ENCODE results near the gene HAUS7. TPM values are rescaled to one million over a fixed set of nuclear protein-coding genes. Genes with fewer than 3 reads are reported as not detected.

Gene HAUS7
- total RNA-seq, 2 donors from 2014 or later = 39.0 to 70.6 TPM

GRCh38 chrX:153464116-153464515 lies 6.3 kb downstream of the HAUS7 start:
- DNase-seq (ENCODE audit: low spot score) = no peak
- H3K4me3 Mint-ChIP-seq = no peak overlapping the region
- H3K4me1 Mint-ChIP-seq (ENCODE audit: low read depth in 2 of 2) = peaks cover 6% of the 10 kb centered on the region in 2 donors
- no peaks in the 10 kb centered on the region for H3K9me3 Mint-ChIP-seq
- no peak overlapping the region for H3K27ac Mint-ChIP-seq
- no peaks in the 10 kb centered on the region for H3K27me3 Mint-ChIP-seq
- ATAC-seq = no peak
- peaks cover 4% of the 10 kb centered on the region for H3K36me3 Mint-ChIP-seq

GRCh38 chrX:153463556-153463955 lies 6.8 kb downstream of the HAUS7 start:
- Mint-ChIP-seq H3K9me3 (no peaks in the 10 kb centered on the region), H3K27me3 (no peaks in the 10 kb centered on the region), H3K27ac (no peak overlapping the region), H3K4me3 (no peak overlapping the region), H3K4me1 (ENCODE audit: low read depth in 2 of 2) (peaks cover 6% of the 10 kb centered on the region in 2 donors), H3K36me3 (peaks cover 7% of the 10 kb centered on the region)
- DNase-seq (ENCODE audit: low spot score) (no peak), ATAC-seq (no peak)

DNA sequence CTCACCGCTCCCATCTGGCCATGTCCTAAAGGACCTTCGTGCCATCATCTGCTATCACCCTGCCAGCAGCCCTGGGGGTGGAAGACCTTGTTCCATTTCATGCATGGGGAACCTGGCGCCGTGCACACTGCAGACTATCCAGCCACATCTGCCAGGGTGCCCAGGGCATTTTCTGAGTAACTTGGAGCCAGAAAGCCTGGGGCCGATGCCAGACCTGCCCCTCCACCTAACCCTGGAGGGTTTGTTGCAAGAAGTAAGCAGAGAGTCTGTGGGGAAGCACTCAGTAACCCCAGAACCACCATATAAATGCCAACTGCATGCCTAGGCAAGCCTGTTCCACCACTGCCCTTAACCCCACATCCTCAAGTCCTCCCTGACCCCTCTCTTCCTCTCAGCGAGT lies 7.3 kb downstream of the HAUS7 start:
- Mint-ChIP-seq H3K4me1 (ENCODE audit: low read depth in 2 of 2) (peaks cover 6% of the 10 kb centered on the region in 2 donors), H3K36me3 (peaks cover 7% of the 10 kb centered on the region)
- no peak for DNase-seq (ENCODE audit: low spot score)

DNA sequence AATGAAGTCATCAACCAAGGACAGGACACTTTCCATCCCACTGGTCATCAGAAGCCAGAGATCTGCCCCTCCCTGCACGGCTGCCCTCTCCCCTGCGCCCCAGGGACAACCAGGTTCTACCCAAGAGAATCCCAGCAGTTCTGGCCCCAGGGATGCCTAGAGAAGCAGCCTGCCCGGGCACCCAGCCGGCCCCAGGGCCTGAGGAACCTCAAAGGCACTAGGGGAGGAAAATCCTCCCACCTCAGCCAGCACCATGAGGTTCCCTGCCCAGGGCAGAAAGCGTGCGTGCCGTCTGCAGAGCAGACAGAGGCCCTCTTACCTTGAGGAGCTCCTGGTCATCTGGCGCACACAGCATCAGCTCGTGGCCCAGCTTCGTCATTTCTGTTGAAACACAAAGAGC lies 8.1 kb downstream of the HAUS7 start:
- Mint-ChIP-seq H3K4me3 (no peak overlapping the region), H3K9me3 (no peaks in the 10 kb centered on the region), H3K27ac (no peak overlapping the region), H3K4me1 (ENCODE audit: low read depth in 2 of 2) (peaks cover under 1 to 2% of the 10 kb centered on the region in 2 donors), H3K27me3 (no peaks in the 10 kb centered on the region), H3K36me3 (peaks cover 7% of the 10 kb centered on the region)
- DNase-seq (ENCODE audit: low spot score) (no peak), ATAC-seq (no peak)

More for the DNA sequence above, 7.3 kb downstream of the HAUS7 start:
- no peaks in the 10 kb centered on the region for H3K27me3 Mint-ChIP-seq
- ATAC-seq = no peak
- H3K9me3 Mint-ChIP-seq = no peaks in the 10 kb centered on the region
- no peak overlapping the region for H3K27ac Mint-ChIP-seq
- no peak overlapping the region for H3K4me3 Mint-ChIP-seq

DNA sequence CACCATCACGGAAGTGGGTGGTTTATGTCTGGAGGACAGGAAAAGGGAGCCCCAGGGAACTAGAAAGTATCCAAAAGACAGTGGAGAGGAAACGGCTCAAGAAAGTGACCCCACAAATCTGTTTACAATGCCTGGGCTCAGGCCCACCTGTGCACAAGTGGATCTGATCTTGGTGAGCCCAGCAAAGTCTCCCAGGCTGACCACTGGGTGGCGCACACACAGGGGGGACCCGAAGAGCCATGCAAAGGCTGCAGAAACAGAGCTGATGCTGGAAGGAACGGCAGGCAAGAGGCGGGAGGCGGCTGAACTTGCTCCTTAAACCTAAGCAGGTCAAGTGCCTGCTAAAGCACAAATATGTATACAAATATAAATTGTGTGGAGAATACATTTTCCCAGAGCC lies 9.6 kb downstream of the HAUS7 start:
- H3K27ac Mint-ChIP-seq = no peak overlapping the region
- no peak overlapping the region for H3K4me3 Mint-ChIP-seq
- DNase-seq (ENCODE audit: low spot score) = peak; percentile 53
- peaks cover 7% of the 10 kb centered on the region for H3K36me3 Mint-ChIP-seq
- H3K27me3 Mint-ChIP-seq = no peaks in the 10 kb centered on the region
- ATAC-seq = no peak
- H3K4me1 Mint-ChIP-seq (ENCODE audit: low read depth in 2 of 2) = no peaks in the 10 kb centered on the region
- no peaks in the 10 kb centered on the region for H3K9me3 Mint-ChIP-seq

DNA sequence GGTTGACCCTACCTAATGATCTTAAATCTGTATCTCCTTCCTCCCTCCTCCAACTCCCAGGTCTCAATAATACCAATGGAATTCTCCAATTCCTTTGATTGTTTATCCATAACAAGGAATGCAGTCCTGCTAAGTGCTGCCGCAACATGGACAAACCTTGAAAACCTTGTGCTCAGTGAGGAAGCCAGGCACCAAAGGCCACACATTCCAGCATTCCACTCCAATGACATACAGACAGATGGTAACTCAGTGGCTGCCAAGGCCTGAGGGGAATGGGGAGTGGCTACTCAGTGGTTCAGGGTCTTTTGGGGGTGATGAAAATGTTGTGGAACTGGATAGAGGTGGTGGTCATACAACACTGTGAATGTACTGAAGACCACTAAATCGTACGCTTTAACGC lies 10.4 kb downstream of the HAUS7 start:
- Mint-ChIP-seq H3K36me3 (peaks cover 7% of the 10 kb centered on the region), H3K4me3 (no peak overlapping the region), H3K4me1 (ENCODE audit: low read depth in 2 of 2) (no peaks in the 10 kb centered on the region), H3K27me3 (no peaks in the 10 kb centered on the region), H3K27ac (no peak overlapping the region), H3K9me3 (no peaks in the 10 kb centered on the region)
- DNase-seq (ENCODE audit: low spot score) (peak; percentile 18), ATAC-seq (no peak)

DNA sequence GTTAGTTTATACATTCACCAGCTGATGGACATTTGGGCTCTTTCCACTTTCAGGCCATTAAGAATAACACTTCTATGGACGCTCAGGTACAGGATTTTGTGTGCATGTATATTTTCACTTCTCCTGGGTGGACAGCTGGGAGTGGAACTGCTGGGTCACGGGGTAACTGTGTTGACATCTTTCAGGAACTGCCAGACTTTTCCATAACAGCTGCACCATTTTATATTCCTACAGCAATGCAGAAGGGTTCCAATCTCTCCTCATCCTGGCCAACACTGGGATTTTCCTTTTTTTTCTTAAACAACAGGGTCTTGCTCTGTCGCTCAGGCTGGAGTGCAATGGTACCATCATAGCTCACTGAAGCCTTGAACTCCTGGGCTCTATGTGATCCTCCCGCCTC lies 11.9 kb downstream of the HAUS7 start:
- Mint-ChIP-seq H3K4me3 (no peak overlapping the region), H3K4me1 (ENCODE audit: low read depth in 2 of 2) (no peaks in the 10 kb centered on the region), H3K9me3 (no peaks in the 10 kb centered on the region), H3K36me3 (peaks cover 7% of the 10 kb centered on the region), H3K27ac (no peak overlapping the region), H3K27me3 (no peaks in the 10 kb centered on the region)
- ATAC-seq = no peak
- DNase-seq (ENCODE audit: low spot score) = no peak

GRCh38 chrX:153457827-153458466 lies 12.4 kb downstream of the HAUS7 start:
- H3K9me3 Mint-ChIP-seq = no peaks in the 10 kb centered on the region
- H3K36me3 Mint-ChIP-seq = peaks cover 7% of the 10 kb centered on the region
- H3K27me3 Mint-ChIP-seq = no peaks in the 10 kb centered on the region
- peak; percentile 44 for DNase-seq (ENCODE audit: low spot score)
- H3K4me3 Mint-ChIP-seq = no peak overlapping the region
- H3K27ac Mint-ChIP-seq = no peak overlapping the region
- no peaks in the 10 kb centered on the region for H3K4me1 Mint-ChIP-seq (ENCODE audit: low read depth in 2 of 2)
- no peak for ATAC-seq

DNA sequence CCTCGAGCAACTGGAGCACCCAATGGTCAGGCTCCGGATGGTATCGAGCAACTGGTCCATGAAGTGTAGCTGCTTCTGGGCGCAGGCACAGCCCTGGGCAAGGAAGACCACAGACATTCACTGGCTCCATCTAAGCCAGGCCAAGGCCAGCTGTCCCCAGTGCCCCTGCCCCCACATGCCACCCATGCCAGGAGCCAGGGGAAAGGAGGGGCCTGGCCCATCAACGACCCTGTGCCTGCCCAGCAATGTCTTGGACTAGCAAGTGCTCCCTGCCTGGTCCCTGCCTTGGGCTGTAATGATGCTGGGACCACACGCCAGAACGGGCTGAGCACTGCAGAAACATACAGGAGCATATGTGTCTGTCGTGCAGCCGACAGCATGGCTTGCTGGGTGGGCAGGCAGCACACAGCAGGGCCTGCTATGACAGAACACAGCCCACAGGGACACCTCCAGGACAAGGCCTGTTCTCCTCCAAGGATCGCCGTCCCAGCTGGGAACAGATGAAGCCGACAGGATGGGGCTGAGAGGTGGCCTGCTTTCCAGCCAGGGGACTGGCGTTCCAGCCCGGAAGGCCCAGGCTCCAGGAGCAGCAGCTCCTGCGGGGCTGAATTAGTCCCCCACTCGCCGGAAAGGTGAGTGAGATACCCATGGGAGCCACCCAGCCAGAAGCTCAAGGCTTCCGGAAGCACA lies 13.1 kb downstream of the HAUS7 start:
- H3K9me3 Mint-ChIP-seq = no peaks in the 10 kb centered on the region
- peaks cover 7% of the 10 kb centered on the region for H3K36me3 Mint-ChIP-seq
- DNase-seq (ENCODE audit: low spot score) (peak; percentile 52), ATAC-seq (no peak)
- H3K4me1 Mint-ChIP-seq (ENCODE audit: low read depth in 2 of 2) = no peaks in the 10 kb centered on the region
- no peaks in the 10 kb centered on the region for H3K27me3 Mint-ChIP-seq
- H3K4me3 Mint-ChIP-seq = no peak overlapping the region
- no peak overlapping the region for H3K27ac Mint-ChIP-seq

DNA sequence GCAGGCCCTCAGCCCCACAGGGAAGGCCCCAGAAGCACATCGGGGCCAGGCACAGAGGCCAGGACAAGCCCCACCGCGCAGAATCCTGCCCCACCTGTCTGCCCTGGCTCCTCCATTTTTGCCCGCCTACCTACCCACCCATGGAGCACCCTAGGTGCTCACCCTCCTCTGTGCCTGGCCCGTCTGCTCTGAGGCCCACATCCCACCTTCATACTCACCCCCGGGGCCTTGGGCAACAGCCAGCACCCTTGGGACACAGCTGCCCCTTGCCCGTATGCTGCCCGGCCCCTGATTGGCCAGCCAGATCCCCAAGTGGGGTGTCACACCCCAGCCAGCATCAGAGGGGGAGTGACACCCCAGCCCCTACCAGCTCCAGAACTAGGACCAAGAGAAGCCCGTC lies 13.7 kb downstream of the HAUS7 start:
- Mint-ChIP-seq H3K9me3 (no peaks in the 10 kb centered on the region), H3K4me1 (ENCODE audit: low read depth in 2 of 2) (no peaks in the 10 kb centered on the region), H3K4me3 (no peak overlapping the region), H3K27me3 (no peaks in the 10 kb centered on the region), H3K36me3 (peaks cover 7% of the 10 kb centered on the region), H3K27ac (no peak overlapping the region)
- DNase-seq (ENCODE audit: low spot score) (no peak), ATAC-seq (no peak)

GRCh38 chrX:153456161-153456560 lies 14.2 kb downstream of the HAUS7 start:
- Mint-ChIP-seq H3K4me3 (no peak overlapping the region), H3K27ac (no peak overlapping the region), H3K4me1 (ENCODE audit: low read depth in 2 of 2) (no peaks in the 10 kb centered on the region), H3K36me3 (peaks cover 7% of the 10 kb centered on the region), H3K27me3 (no peaks in the 10 kb centered on the region), H3K9me3 (no peaks in the 10 kb centered on the region)
- ATAC-seq (no peak), DNase-seq (ENCODE audit: low spot score) (peak; percentile 45)

- Mint-ChIP-seq H3K36me3 (peaks cover 7% of the 10 kb centered on the region), H3K9me3 (no peaks in the 10 kb centered on the region), H3K4me3 (no peak overlapping the region), H3K27me3 (no peaks in the 10 kb centered on the region), H3K4me1 (ENCODE audit: low read depth in 2 of 2) (no peaks in the 10 kb centered on the region), H3K27ac (no peak overlapping the region)
- DNase-seq (ENCODE audit: low spot score) = peak; percentile 10
- ATAC-seq = no peak
Measured at GRCh38 chrX:153455571-153455970, 14.8 kb downstream of the HAUS7 start.

GRCh38 chrX:153454901-153455550 lies 15.3 kb downstream of the HAUS7 start:
- ATAC-seq (no peak), DNase-seq (ENCODE audit: low spot score) (peak; percentile 45)
- H3K27me3 Mint-ChIP-seq = no peaks in the 10 kb centered on the region
- H3K27ac Mint-ChIP-seq = no peak overlapping the region
- no peak overlapping the region for H3K4me3 Mint-ChIP-seq
- no peaks in the 10 kb centered on the region for H3K9me3 Mint-ChIP-seq
- no peaks in the 10 kb centered on the region for H3K4me1 Mint-ChIP-seq (ENCODE audit: low read depth in 2 of 2)
- H3K36me3 Mint-ChIP-seq = peaks cover 7% of the 10 kb centered on the region

- Mint-ChIP-seq H3K4me3 (no peak overlapping the region), H3K9me3 (no peaks in the 10 kb centered on the region), H3K27ac (no peak overlapping the region), H3K36me3 (no peaks in the 10 kb centered on the region), H3K27me3 (no peaks in the 10 kb centered on the region), H3K4me1 (ENCODE audit: low read depth in 2 of 2) (no peaks in the 10 kb centered on the region)
- DNase-seq (ENCODE audit: low spot score) (no peak), ATAC-seq (no peak)
Measured at GRCh38 chrX:153450949-153451277, 19.5 kb downstream of the HAUS7 start.

Data from natural killer cell treated with Interleukin-12 subunit alpha and Interleukin-12 subunit beta and Interleukin-15 and Interleukin-18, amount 100 ng/mL, for 72 hours (primary cell).